Activated T-cell treated with anti-CD3 and anti-CD28 coated beads, Interleukin-2, amount 50 U/mL, for 24 hours (primary cell): ENCODE data around the gene SHISA5.
"Not testable (repeated sequence)": the region's sequence is repeated elsewhere in the genome, so short reads cannot be mapped to it uniquely, and the experiment has no call there.

ENCODE experiments used
- DNase-seq: peaks from one replicate; pipeline ENCODE4 v3.0.0-alpha.2; 2020
- H3K27ac Mint-ChIP-seq: 2 replicates; pipeline ENCODE4 v1.8.0; 2020; ENCODE audit warnings: mild to moderate bottlenecking, mixed read lengths
- H3K27me3 Mint-ChIP-seq: 2 replicates; pipeline ENCODE4 v1.8.0; 2020; ENCODE audit warnings: mixed read lengths
- H3K36me3 Mint-ChIP-seq: 2 replicates; pipeline ENCODE4 v1.8.0; 2020; ENCODE audit warnings: low read depth, mixed read lengths
- H3K4me1 Mint-ChIP-seq: 2 replicates; pipeline ENCODE4 v1.8.0; 2020; ENCODE audit warnings: low read depth, mixed read lengths
- H3K4me3 Mint-ChIP-seq: 2 replicates; pipeline ENCODE4 v1.8.0; 2020; ENCODE audit warnings: mild to moderate bottlenecking, moderate library complexity, mixed read lengths
- H3K9me3 Mint-ChIP-seq: 2 replicates; pipeline ENCODE4 v1.8.0; 2020; ENCODE audit warnings: mixed read lengths

The SHISA5 gene

DNA sequence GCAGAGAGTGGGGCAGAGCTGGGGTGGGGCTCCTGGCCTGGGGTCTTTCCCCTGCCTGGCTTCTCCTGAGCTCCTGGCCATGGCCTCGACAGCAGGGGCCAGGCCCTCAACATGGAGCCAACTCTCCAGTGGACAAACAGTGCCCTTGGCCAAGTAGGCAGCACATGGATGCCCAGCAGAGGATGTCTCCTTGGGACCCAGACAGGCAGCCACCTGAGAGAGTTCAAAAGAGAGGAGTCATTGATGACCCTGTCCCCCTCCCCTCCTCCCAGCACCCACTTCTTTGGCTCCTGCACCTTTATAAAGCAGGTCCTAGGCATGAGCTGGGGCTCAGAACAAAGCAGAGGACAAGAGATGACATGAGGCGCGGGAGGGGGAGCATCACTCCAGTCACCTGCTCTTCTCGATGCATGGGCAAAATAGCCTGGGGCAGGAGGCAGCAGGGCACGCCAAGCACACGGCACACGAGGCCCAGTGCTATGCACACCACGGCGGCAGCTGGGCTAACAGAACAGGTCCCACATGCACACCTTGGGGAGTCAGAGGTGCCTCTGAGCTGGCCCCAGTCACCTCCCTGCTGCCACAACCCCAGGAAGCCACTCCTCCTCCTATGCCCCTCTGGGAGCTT is 27.4 kb downstream of the SHISA5 start:
- DNase-seq, result no peak
- H3K27me3 Mint-ChIP-seq, result no peaks in the 10 kb centered on the region
- no peak overlapping the region for H3K27ac Mint-ChIP-seq
- no peaks in the 10 kb centered on the region for H3K9me3 Mint-ChIP-seq
- no peak overlapping the region for H3K4me3 Mint-ChIP-seq
- peaks cover 5% of the 10 kb centered on the region for H3K36me3 Mint-ChIP-seq
- H3K4me1 Mint-ChIP-seq, result peaks cover 49% of the 10 kb centered on the region

DNA sequence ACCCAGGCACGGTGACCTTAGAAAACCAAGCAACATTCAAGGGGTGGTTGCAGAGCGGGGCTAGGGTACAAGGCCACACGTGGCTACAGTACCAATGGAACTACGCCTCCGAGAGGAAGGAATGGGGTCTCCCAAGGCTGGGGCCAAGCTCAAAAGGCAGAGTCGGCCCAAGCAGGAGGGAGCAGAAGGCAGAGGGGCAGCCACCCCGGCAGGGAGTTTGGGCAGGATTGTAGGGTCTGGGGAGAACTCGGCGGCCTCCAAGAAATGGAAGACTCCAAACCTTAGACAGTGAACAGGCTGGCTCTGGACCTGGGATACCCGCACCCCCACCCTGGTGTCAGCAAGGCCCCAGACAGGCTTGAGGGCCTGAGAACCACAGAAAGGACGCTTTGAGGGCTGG is 28.8 kb downstream of the SHISA5 start:
- Mint-ChIP-seq H3K9me3 (no peaks in the 10 kb centered on the region), H3K27ac (peak overlapping the region; percentile 64), H3K27me3 (no peaks in the 10 kb centered on the region), H3K4me1 (peaks cover 57% of the 10 kb centered on the region), H3K4me3 (no peak overlapping the region), H3K36me3 (peaks cover 7% of the 10 kb centered on the region)
- no peak for DNase-seq

DNA sequence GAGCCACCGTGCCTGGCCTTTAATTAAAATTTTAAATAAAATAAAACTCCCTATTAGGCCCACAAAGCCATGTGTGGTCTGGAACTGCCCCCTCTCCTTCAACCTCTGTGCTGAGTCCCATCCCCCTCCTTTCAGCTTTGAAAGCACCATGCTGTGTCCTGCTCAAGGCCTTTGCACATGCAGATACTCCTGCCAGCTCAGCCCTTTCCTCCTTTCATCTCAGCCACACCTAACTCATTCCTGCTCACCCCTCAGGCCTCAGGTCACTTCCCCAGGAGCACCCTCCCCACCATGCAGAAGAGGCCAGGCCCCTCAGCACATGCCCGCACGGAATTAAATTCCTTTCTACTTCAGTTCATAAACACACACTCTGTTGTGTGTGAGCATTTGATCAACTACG is 29.4 kb downstream of the SHISA5 start:
- Mint-ChIP-seq H3K36me3 (peaks cover 12% of the 10 kb centered on the region), H3K9me3 (no peaks in the 10 kb centered on the region), H3K27me3 (no peaks in the 10 kb centered on the region), H3K4me3 (no peak overlapping the region), H3K4me1 (peaks cover 59% of the 10 kb centered on the region), H3K27ac (peak overlapping the region; percentile 7)
- DNase-seq, result no peak

DNA sequence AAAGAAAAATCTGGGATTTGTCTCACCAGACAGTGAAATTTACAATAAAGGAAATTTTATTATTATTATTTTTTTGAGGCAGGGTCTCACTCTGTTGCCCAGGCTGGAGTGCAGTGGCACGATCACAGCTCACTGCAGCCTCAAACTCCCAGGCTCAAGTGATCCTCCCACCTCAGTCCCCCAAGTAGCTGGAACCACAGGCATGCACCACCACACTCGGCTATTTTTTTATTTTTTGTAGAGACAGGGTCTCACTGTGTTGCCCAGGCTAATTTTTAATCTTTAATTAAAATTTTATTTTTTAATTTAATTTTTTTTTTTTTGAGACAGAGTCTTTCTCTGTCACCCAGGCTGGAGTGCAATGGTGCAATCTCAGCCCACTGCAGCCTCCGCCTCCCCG is 29.9 kb downstream of the SHISA5 start:
- H3K9me3 Mint-ChIP-seq, H3K27me3 Mint-ChIP-seq, DNase-seq, H3K27ac Mint-ChIP-seq, H3K4me3 Mint-ChIP-seq: not testable (repeated sequence)
- Mint-ChIP-seq H3K4me1 (peaks cover 60% of the 10 kb centered on the region), H3K36me3 (peaks cover 18% of the 10 kb centered on the region)

DNA sequence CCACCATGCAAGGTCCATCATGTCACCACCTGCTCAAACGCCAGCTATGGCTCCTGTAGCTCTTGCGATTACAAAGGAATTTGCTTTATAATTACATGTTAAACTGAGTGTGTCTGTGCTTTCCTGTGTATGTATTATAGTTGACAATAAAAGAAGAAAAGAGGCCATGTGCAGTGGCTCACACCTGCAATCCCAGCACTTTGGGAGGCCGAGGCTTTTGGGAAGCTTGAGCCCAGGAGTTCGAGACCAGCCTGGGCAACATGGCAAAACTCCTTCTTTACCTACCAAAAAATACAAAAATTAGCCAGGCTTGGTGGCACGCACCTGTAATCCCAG is 30.4 kb downstream of the SHISA5 start:
- H3K9me3 Mint-ChIP-seq, result no peaks in the 10 kb centered on the region
- H3K36me3 Mint-ChIP-seq, result peaks cover 22% of the 10 kb centered on the region
- no peaks in the 10 kb centered on the region for H3K27me3 Mint-ChIP-seq
- no peak for DNase-seq
- H3K4me3 Mint-ChIP-seq, result peak overlapping the region; percentile 86
- peak overlapping the region; percentile 99 for H3K27ac Mint-ChIP-seq
- peaks cover 60% of the 10 kb centered on the region for H3K4me1 Mint-ChIP-seq

DNA sequence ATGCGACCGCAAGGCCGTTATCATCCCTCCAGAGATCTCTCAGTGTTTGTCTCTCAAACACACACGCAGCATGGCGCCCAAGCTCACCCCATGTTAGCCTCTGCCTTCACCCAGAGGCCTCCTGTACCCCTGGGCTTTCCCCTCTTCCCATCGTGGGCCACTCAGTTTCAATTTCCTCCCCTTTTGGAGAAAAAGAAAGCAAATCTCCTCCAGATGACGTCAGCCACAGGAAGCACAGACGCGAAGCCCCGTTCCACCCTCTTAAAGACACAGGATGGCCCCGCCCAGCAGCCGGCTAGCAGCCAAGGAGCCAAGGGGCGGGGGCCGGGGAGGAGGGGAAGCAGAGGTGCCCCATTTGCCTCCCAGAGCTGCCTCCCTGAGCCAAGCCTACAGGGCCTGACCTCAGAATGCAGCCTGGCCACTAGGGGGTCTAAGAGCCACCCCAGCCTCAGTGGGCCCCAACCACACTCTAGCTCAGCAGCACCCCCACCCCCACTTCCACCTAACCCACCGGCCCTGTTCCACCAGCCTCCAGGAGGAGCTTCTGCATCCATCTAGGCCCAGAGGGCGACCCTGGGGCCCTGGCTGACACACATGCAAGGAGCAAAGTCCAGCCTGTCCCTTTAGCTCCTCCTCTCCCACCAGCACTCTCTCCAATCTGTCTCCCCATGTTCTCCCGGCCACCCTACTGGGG is 30.9 kb downstream of the SHISA5 start:
- DNase-seq, result peak; percentile 94
- H3K27me3 Mint-ChIP-seq, result no peaks in the 10 kb centered on the region
- H3K27ac Mint-ChIP-seq, result peak overlapping the region; percentile 99
- H3K36me3 Mint-ChIP-seq, result peaks cover 27% of the 10 kb centered on the region
- H3K4me3 Mint-ChIP-seq, result peak overlapping the region; percentile 86
- peaks cover 60% of the 10 kb centered on the region for H3K4me1 Mint-ChIP-seq
- no peaks in the 10 kb centered on the region for H3K9me3 Mint-ChIP-seq

DNA sequence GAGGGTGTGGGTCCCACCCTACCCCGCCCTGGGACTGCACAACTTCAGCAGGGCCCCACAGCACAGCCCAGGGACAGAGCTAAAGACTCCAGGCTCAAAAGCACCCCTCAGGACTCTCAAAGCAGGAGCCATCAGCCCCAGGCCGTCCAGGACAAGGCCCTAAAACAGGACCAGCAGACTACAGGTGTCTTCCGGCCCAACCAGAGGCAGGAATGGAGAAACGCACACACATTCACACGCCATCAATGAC is 31.4 kb downstream of the SHISA5 start:
- DNase-seq, result no peak
- Mint-ChIP-seq H3K4me1 (peaks cover 60% of the 10 kb centered on the region), H3K27me3 (no peaks in the 10 kb centered on the region), H3K36me3 (peaks cover 32% of the 10 kb centered on the region), H3K4me3 (peak overlapping the region; percentile 86), H3K27ac (peak overlapping the region; percentile 99), H3K9me3 (no peaks in the 10 kb centered on the region)

DNA sequence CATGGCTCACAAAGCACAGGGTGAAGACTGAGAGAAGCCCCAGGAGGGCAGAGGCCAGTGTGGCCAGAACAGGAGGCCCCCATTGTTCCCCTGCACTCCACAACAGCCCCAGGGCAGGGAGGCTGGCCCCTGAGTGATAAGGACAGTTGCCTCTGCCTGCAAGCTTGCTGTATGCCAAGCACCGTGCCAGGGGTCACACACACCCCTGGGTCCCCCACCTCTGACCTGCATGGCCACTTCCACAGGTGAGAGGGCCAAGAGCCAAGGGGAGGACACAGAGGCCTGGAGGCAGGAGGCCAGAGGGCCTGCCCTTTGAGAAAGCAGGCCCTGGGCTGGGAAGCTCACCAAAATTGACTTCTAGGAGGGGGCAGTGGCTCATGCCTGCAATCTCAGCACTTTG is 33.7 kb downstream of the SHISA5 start:
- no peak for DNase-seq
- peak overlapping the region; percentile 7 for H3K4me3 Mint-ChIP-seq
- peak overlapping the region; percentile 99 for H3K27ac Mint-ChIP-seq
- H3K9me3 Mint-ChIP-seq, result no peaks in the 10 kb centered on the region
- H3K27me3 Mint-ChIP-seq, result no peaks in the 10 kb centered on the region
- H3K4me1 Mint-ChIP-seq, result peaks cover 68% of the 10 kb centered on the region
- H3K36me3 Mint-ChIP-seq, result peaks cover 55% of the 10 kb centered on the region

DNA sequence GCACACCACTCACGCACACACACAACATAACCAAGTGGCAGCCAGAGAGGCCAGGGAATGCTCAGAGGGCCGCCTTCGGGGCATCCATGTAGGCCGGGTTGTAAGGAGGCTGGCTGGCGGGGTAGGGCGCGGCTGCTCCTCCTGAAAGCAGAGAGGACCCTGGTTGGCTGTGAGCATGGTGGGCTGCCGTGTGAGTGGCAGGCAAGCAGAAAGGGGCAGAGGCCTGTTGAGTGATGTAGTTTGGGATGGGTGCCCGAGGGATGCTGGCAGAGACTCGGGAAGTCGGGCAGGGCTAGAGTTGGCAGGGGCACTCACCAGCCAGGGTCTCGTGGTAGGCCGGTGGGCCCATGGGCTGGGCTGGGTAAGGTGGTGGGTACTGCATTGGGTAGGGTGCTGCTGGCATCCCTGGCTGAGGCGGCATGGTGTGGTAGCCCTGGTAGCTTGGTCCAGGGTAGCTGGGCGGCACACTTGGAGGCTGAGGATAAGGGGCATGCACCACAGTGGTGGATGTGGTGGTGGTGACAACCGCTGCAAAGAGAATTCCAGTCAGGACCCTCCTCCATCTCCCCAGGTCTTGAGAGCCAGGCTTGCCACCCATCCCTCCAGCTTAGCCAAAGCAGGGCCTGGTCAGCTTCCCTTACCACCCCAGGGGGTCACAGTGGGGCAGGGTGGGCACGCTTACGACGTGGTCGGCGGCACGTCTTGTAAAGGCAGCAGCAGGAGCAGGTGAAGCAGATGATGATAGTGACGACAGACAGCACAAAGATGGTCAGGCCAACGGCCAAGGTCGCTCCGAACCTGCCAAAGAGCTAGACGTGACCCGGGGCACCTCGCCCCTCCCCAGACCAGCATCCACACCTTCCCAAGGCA is 34.7 kb downstream of the SHISA5 start:
- H3K9me3 Mint-ChIP-seq, result no peaks in the 10 kb centered on the region
- H3K4me3 Mint-ChIP-seq, result peak overlapping the region; percentile 7
- no peak for DNase-seq
- no peaks in the 10 kb centered on the region for H3K27me3 Mint-ChIP-seq
- H3K4me1 Mint-ChIP-seq, result peaks cover 67% of the 10 kb centered on the region
- peak overlapping the region; percentile 99 for H3K27ac Mint-ChIP-seq
- H3K36me3 Mint-ChIP-seq, result peaks cover 63% of the 10 kb centered on the region

DNA sequence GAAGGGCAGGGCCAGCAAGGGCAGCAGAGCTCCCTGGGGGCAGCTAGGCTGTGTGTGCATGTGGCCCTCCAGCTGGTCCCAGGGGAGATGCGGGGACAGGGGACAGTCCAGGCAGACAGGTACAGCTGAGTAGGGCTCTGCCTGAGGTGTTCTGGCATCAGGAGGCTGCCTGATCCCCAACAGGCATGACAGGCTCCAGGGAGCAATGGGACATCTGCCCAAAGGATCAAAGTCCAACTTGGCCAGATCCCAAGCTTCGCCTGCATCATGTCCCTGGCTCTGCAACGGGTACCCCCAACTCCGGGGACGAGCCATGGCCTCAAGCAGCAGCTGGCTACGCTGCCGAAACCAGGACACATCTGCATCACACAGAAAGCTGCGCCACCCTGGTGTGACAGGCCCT is 35.6 kb downstream of the SHISA5 start:
- Mint-ChIP-seq H3K9me3 (no peaks in the 10 kb centered on the region), H3K27ac (peak overlapping the region; percentile 99), H3K27me3 (no peaks in the 10 kb centered on the region), H3K4me3 (peak overlapping the region; percentile 96), H3K36me3 (peaks cover 68% of the 10 kb centered on the region), H3K4me1 (peaks cover 62% of the 10 kb centered on the region)
- DNase-seq, result no peak

DNA sequence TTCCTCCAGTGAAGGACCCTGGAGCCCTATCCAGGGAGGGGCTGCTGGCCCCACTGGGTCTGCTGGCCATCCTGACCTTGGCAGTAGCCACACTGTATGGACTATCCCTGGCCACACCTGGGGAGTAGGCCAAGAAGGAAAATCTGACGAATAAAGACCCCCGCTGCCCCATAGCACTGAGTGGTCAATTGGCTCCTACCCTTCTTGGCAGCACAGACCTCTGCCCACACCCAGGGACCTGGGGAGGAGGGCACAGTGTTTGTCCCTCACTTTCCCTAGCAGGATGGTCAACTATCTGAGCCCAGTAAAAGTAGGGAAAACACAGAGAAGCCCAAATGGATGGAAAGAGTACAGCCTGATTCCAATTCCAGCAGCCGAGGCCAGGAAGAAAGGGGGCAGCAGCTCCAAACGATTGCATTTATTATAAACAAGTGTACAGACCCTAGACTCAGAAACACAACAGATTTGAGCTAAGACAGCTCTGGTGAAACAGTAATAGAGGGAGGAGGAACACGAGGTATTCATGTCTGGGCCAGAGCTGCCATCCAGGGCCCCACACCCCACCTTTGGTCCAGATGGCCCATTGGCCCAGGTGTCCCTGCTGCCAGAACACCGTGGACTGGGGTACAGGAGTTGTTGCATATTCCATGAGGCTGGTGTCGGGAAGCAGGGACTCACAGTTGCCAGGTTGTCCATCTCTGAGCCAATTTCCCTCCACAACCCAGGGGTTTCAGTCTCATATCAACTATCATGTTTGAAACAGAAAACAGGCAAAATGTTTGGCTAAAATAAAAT is 36.3 kb downstream of the SHISA5 start:
- Mint-ChIP-seq H3K4me1 (peaks cover 56% of the 10 kb centered on the region), H3K36me3 (peaks cover 65% of the 10 kb centered on the region), H3K9me3 (no peaks in the 10 kb centered on the region), H3K4me3 (peak overlapping the region; percentile 96), H3K27ac (peak overlapping the region; percentile 99), H3K27me3 (no peaks in the 10 kb centered on the region)
- DNase-seq, result no peak

DNA sequence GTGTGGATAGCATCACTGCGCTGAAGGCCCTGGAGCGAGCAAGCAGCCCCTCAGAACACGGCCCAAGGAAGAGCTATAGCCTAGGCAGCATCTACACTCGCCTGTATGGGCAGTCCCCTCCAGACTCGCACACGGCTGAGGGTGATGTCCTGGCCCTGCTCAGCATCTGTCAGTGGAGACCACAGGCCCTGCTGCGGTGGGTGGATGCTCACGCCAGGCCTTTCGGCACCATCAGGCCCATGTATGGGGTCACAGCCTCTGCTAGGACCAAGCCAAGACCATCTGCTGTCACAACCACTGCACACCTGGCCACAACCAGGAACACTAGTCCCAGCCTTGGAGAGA is 36.9 kb downstream of the SHISA5 start:
- Mint-ChIP-seq H3K27ac (peak overlapping the region; percentile 99), H3K4me1 (peaks cover 55% of the 10 kb centered on the region), H3K27me3 (no peaks in the 10 kb centered on the region), H3K9me3 (no peaks in the 10 kb centered on the region), H3K4me3 (peak overlapping the region; percentile 96), H3K36me3 (peaks cover 66% of the 10 kb centered on the region)
- DNase-seq, result no peak

DNA sequence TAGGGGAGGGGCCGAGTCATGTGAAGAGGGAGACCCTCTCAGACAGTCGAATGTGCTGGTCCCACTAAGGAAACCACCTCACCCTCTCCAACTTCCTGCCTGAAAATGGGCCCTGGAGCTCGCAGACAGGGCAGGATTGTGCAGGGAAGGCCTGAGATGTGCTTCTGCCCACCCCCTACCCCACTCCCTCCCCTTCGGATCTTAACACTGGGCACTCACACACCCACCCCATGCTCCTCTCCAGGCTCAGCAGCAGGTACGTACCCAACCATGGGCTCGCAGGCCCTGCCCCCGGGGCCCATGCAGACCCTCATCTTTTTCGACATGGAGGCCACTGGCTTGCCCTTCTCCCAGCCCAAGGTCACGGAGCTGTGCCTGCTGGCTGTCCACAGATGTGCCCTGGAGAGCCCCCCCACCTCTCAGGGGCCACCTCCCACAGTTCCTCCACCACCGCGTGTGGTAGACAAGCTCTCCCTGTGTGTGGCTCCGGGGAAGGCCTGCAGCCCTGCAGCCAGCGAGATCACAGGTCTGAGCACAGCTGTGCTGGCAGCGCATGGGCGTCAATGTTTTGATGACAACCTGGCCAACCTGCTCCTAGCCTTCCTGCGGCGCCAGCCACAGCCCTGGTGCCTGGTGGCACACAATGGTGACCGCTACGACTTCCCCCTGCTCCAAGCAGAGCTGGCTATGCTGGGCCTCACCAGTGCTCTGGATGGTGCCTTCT is 37.4 kb downstream of the SHISA5 start:
- Mint-ChIP-seq H3K9me3 (no peaks in the 10 kb centered on the region), H3K27me3 (no peaks in the 10 kb centered on the region), H3K4me1 (peaks cover 55% of the 10 kb centered on the region), H3K36me3 (peaks cover 68% of the 10 kb centered on the region), H3K27ac (peak overlapping the region; percentile 99), H3K4me3 (peak overlapping the region; percentile 96)
- peak; percentile 68 for DNase-seq
